ENCODE data around the gene NNT. TPM values are rescaled to one million over a fixed set of nuclear protein-coding genes. Genes with fewer than 3 reads are reported as not detected.

NNT gene
- 39.0 and 100 TPM in 2 replicates for total RNA-seq (2011; cell fraction: chromatin; rRNA removed; ENCODE audit: low replicate concordance)
- total RNA-seq (2011; cell fraction: nucleolus; rRNA removed): 23.3 and 36.5 TPM in 2 replicates
- 50.3 and 69.0 TPM in 2 replicates for total RNA-seq (2011; cell fraction: nucleoplasm; rRNA removed)
- total RNA-seq (2014; rRNA removed): 34.6 and 41.4 TPM in 2 replicates
- total RNA-seq (2014; rRNA removed; fragmentation: Illumina TruSeq; extraction: Trizol): 66.7 and 77.0 TPM in 2 replicates
- total RNA-seq (2015; rRNA removed; fragmentation: Illumina TruSeq; extraction: Trizol): 66.2 and 68.6 TPM in 2 replicates
- 68.4 and 77.8 TPM in 2 replicates for total RNA-seq (2021)
- 49.9 and 56.4 TPM in 2 replicates for polyA plus RNA-seq (2011; rRNA removed)
- polyA plus RNA-seq (2011; cell fraction: cytosol; rRNA removed): 38.9 and 51.9 TPM in 2 replicates
- polyA plus RNA-seq (2011; cell fraction: nucleus; rRNA removed): 82.5 and 93.8 TPM in 2 replicates
- polyA plus RNA-seq (2012): 40.0 and 43.3 TPM in 2 replicates
- polyA plus RNA-seq (2014; fragmentation: Illumina TruSeq; extraction: Trizol): 36.9 and 42.2 TPM in 2 replicates
- polyA plus RNA-seq (2014; fragmentation: Nextera tagmentation; extraction: Ambion mirVana): 10 to 100 TPM; 21.9 to 30.5 TPM
- 42.2 TPM in 2 replicates for polyA plus RNA-seq (2014; rRNA removed)
- polyA minus RNA-seq (2011; rRNA and poly(A)+ RNA removed): 114 and 120 TPM in 2 replicates
- polyA minus RNA-seq (2011; cell fraction: cytosol; rRNA and poly(A)+ RNA removed): 37.6 and 38.2 TPM in 2 replicates
- polyA minus RNA-seq (2011; cell fraction: nucleus; rRNA and poly(A)+ RNA removed): 55.5 and 85.7 TPM in 2 replicates
- percentile 80 among the genes with signal in this experiment for Bru-seq, nascent RNA
- BruChase-seq, experiment 1, labeled RNA remaining after a 2-hour chase: percentile 81 among the genes with signal in this experiment
- percentile 78 among the genes with signal in this experiment for BruChase-seq, experiment 2, labeled RNA remaining after a 6-hour chase
- long read RNA-seq, experiment 1, full-length matches to known transcripts: 81 of 163 reads
- long read RNA-seq, experiment 1, partial matches to known transcripts: 66 of 163 reads
- long read RNA-seq, experiment 1, other reads (novel, unspliced or antisense): 16 of 163 reads
- long read RNA-seq, experiment 2, full-length matches to known transcripts: 4 of 37 reads
- long read RNA-seq, experiment 2, partial matches to known transcripts: 6 of 37 reads
- long read RNA-seq, experiment 2, other reads (novel, unspliced or antisense): 27 of 37 reads
- long read RNA-seq, experiment 3, full-length matches to known transcripts: 6 of 16 reads
- long read RNA-seq, experiment 3, partial matches to known transcripts: 7 of 16 reads
- long read RNA-seq, experiment 3, other reads (novel, unspliced or antisense): 3 of 16 reads

GRCh38 chr5:43602461-43603343 lies at the start of gene NNT:
Gene NNT, plus strand, starts transcription at chr5:43603180. Its CDS starts 6,016 bp downstream, at chr5:43609196.
- DNase-seq (ENCODE audit: extremely low read depth in 1 of 4, low spot score in 3 of 4) (peak; percentile 83 to 89 (median 86)), FAIRE-seq (no peak), ATAC-seq (peak; percentile 84)
- peak within 1 kb of the TSS; percentile 91 for H3K27ac ChIP-seq (ENCODE audit: extremely low read depth, low read depth, low read length)
- H3K27me3 ChIP-seq (ENCODE audit: control insufficient read depth in 2 of 2, insufficient read depth in 2 of 2, low read length in 2 of 2): no peaks in the 10 kb centered on the region
- peak within 1 kb of the TSS; percentile 91 for H2AFZ ChIP-seq (ENCODE audit: low read depth, low read length)
- H3K4me3 ChIP-seq: peak within 1 kb of the TSS; percentile 60
- ChIA-PET POLR2A (interaction anchor here (0.7 to 1.9 kb wide), 12 partner anchors 12 to 1248 kb away, joined by 3 to 9 read pairs (median 4); partner anchors contain the start of gene TMEM267), CTCF (ENCODE audit: low intra/inter-chr PET ratio) (interaction anchor here (0.6 kb wide), 1 partner anchor 497 kb away, joined by 8 read pairs; no protein-coding TSS in a partner anchor)
- H3K9me1 ChIP-seq (ENCODE audit: control insufficient read depth, insufficient read depth, low read length): no peaks in the 10 kb centered on the region
- under 1% methylated on average over 36 of the region's 60 CpGs for WGBS (ENCODE audit: insufficient coverage, low coverage, missing lambda C conversion rate)
- H3K79me2 ChIP-seq (ENCODE audit: control insufficient read depth, insufficient read depth, low read length): peaks cover 53% of the 10 kb centered on the region
- peak within 1 kb of the TSS; percentile 93 to 98 for H3K9ac ChIP-seq (ENCODE audit: insufficient read depth in 1 of 2, low read depth in 2 of 2, low read length in 2 of 2)
- intact Hi-C loops (cut with micrococcal nuclease) (loop anchor here (1.0 to 10.0 kb wide), 6 partner anchors 14 to 528 kb away; partner anchors contain the start of genes C5orf34, PAIP1 and TMEM267), in situ Hi-C loops (cut with MboI) (no loop called here)
- TSS peak; percentile 65 for BruUV-seq (replicated peaks)
- H4K20me1 ChIP-seq (replicated peaks; ENCODE audit: control insufficient read depth, insufficient read depth, low read length): no peaks in the 10 kb centered on the region
- H3K9me3 ChIP-seq (replicated peaks; ENCODE audit: control insufficient read depth, insufficient read depth, low read depth, low read length): no peaks in the 10 kb centered on the region
- peaks cover 10% of the 10 kb centered on the region; the same call in 2 of the 3 replicates for H3K36me3 ChIP-seq (ENCODE audit: control insufficient read depth, insufficient read depth, low read length)
- H3K4me1 ChIP-seq (replicated peaks in 1 of 2; ENCODE audit: control insufficient read depth in 2 of 2, insufficient read depth in 2 of 2, low read length in 2 of 2): peaks cover 18% of the 10 kb centered on the region in 2 experiments
- peak within 1 kb of the TSS; percentile 82 for H3K4me2 ChIP-seq (ENCODE audit: insufficient read depth, low read length)
- TF ChIP-seq EWSR1 (IDR thresholded peaks at IDR 0.05; ENCODE audit: borderline replicate concordance, low read depth, partially characterized antibody) (no peak), TRIM28 (IDR thresholded peaks at IDR 0.05) (no peak), ZC3H11A (IDR thresholded peaks at IDR 0.05; ENCODE audit: low read depth, low read length) (no peak), JUN (IDR thresholded peaks at IDR 0.05; ENCODE audit: borderline replicate concordance, low read depth, low read length) (no peak), JUN (CRISPR knock-in tag; IDR thresholded peaks at IDR 0.05; ENCODE audit: borderline replicate concordance) (no peak), PHF8 (IDR thresholded peaks at IDR 0.05; ENCODE audit: borderline replicate concordance, low read length) (peak; percentile 85), CTBP1 (IDR thresholded peaks at IDR 0.05; ENCODE audit: borderline replicate concordance) (no peak)
- TF ChIP-seq, protein P1, sequence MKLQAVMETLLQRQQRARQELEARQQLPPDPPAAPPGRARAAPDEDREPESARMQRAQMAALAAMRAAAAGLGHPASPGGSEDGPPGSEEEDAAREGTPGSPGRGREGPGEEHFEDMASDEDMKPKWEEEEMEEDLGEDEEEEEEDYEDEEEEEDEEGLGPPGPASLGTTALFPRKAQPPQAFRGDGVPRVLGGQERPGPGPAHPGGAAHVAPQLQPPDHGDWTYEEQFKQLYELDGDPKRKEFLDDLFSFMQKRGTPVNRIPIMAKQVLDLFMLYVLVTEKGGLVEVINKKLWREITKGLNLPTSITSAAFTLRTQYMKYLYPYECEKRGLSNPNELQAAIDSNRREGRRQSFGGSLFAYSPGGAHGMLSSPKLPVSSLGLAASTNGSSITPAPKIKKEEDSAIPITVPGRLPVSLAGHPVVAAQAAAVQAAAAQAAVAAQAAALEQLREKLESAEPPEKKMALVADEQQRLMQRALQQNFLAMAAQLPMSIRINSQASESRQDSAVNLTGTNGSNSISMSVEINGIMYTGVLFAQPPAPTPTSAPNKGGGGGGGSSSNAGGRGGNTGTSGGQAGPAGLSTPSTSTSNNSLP (IDR thresholded peaks at IDR 0.05; ENCODE audit: borderline replicate concordance, low read depth, low read length): no peak
- TF ChIP-seq, protein P2, sequence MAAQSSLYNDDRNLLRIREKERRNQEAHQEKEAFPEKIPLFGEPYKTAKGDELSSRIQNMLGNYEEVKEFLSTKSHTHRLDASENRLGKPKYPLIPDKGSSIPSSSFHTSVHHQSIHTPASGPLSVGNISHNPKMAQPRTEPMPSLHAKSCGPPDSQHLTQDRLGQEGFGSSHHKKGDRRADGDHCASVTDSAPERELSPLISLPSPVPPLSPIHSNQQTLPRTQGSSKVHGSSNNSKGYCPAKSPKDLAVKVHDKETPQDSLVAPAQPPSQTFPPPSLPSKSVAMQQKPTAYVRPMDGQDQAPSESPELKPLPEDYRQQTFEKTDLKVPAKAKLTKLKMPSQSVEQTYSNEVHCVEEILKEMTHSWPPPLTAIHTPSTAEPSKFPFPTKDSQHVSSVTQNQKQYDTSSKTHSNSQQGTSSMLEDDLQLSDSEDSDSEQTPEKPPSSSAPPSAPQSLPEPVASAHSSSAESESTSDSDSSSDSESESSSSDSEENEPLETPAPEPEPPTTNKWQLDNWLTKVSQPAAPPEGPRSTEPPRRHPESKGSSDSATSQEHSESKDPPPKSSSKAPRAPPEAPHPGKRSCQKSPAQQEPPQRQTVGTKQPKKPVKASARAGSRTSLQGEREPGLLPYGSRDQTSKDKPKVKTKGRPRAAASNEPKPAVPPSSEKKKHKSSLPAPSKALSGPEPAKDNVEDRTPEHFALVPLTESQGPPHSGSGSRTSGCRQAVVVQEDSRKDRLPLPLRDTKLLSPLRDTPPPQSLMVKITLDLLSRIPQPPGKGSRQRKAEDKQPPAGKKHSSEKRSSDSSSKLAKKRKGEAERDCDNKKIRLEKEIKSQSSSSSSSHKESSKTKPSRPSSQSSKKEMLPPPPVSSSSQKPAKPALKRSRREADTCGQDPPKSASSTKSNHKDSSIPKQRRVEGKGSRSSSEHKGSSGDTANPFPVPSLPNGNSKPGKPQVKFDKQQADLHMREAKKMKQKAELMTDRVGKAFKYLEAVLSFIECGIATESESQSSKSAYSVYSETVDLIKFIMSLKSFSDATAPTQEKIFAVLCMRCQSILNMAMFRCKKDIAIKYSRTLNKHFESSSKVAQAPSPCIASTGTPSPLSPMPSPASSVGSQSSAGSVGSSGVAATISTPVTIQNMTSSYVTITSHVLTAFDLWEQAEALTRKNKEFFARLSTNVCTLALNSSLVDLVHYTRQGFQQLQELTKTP (IDR thresholded peaks at IDR 0.05; ENCODE audit: low read depth in 1 of 2, partially characterized antibody in 2 of 2): peak; percentile 44 to 77

Measured in K562 (cell line).